Measurements from ENCODE around the gene HOXC4. TPM values are rescaled to one million over a fixed set of nuclear protein-coding genes. Genes with fewer than 3 reads are reported as not detected.

Gene HOXC4
- polyA plus RNA-seq, 3 donors, result not detected

- no peaks in the 10 kb centered on the region for H3K36me3 ChIP-seq (replicated peaks in 1 of 2; ENCODE audit: control insufficient read depth in 1 of 2, insufficient read depth in 2 of 2, low read length in 2 of 2)
- no peaks in the 10 kb centered on the region for H3K79me2 ChIP-seq (ENCODE audit: insufficient read depth, low read length)
- no peaks in the 10 kb centered on the region for H4K20me1 ChIP-seq (ENCODE audit: insufficient read depth, low read length)
- Mint-ChIP-seq H3K9me3 (peaks cover 0 to 33% (median 12%) of the 10 kb centered on the region in 7 donors), H3K36me3 (peaks cover 0 to 5% of the 10 kb centered on the region in 2 donors), H3K4me3 (peak overlapping the region in 1 of 2 donors; percentile 67), H3K4me1 (peaks cover 22% of the 10 kb centered on the region), H3K27ac (no peak overlapping the region), H3K27me3 (ENCODE audit: low read depth in 3 of 3) (peaks cover 95 to 99% (median 99%) of the 10 kb centered on the region in 3 donors)
- DNase-seq, result no peak
- no peak overlapping the region for H2AFZ ChIP-seq (ENCODE audit: insufficient read depth, low read depth, low read length, poor library complexity, severe bottlenecking)
- no peak overlapping the region for H3K4me2 ChIP-seq (replicated peaks; ENCODE audit: extremely low read depth, low read length, poor library complexity, severe bottlenecking)
- H3K4me1 ChIP-seq (ENCODE audit: control insufficient read depth in 1 of 2, insufficient read depth in 2 of 2, low read length in 2 of 2), result peaks cover 4 to 8% of the 10 kb centered on the region in 2 donors
- H3K9ac ChIP-seq (ENCODE audit: insufficient read depth, low read length, poor library complexity, severe bottlenecking), result no peak overlapping the region
- peaks cover 96 to 99% of the 10 kb centered on the region in 2 donors for H3K27me3 ChIP-seq (ENCODE audit: control insufficient read depth in 2 of 2, insufficient read depth in 2 of 2, low read length in 2 of 2)
- H3K27ac ChIP-seq (ENCODE audit: low read depth in 1 of 2, low read length in 2 of 2), result no peak overlapping the region
- no peak for TF ChIP-seq CTCF (IDR thresholded peaks at IDR 0.05)
- H3K4me3 ChIP-seq (replicated peaks in 1 of 3; ENCODE audit: low read depth in 2 of 3, low read length in 3 of 3), result no peak overlapping the region
- peaks cover 3 to 34% of the 10 kb centered on the region in 2 donors for H3K9me3 ChIP-seq (replicated peaks in 1 of 2; ENCODE audit: control insufficient read depth in 1 of 2, insufficient read depth in 1 of 2, low read length in 2 of 2)
- intact Hi-C loops (cut with micrococcal nuclease), result no loop called here
- WGBS (ENCODE audit: insufficient coverage), result 36% methylated on average over 6 of the region's 24 CpGs
Observed at GRCh38 chr12:54054742-54055194, 1.1 kb downstream of the HOXC4 start.

GRCh38 chr12:54055552-54055951 is 1.9 kb downstream of the HOXC4 start:
- no peak overlapping the region for H2AFZ ChIP-seq (ENCODE audit: insufficient read depth, low read depth, low read length, poor library complexity, severe bottlenecking)
- H3K27ac ChIP-seq (ENCODE audit: low read depth in 1 of 2, low read length in 2 of 2), result no peak overlapping the region
- H3K27ac Mint-ChIP-seq, result no peak overlapping the region
- intact Hi-C loops (cut with micrococcal nuclease), result no loop called here
- H3K27me3 ChIP-seq (ENCODE audit: control insufficient read depth in 2 of 2, insufficient read depth in 2 of 2, low read length in 2 of 2), result peaks cover 95 to 99% of the 10 kb centered on the region in 2 donors
- peaks cover 0 to 33% (median 14%) of the 10 kb centered on the region in 7 donors for H3K9me3 Mint-ChIP-seq
- no peak overlapping the region for H3K9ac ChIP-seq (ENCODE audit: insufficient read depth, low read length, poor library complexity, severe bottlenecking)
- H4K20me1 ChIP-seq (ENCODE audit: insufficient read depth, low read length), result no peaks in the 10 kb centered on the region
- peaks cover 95 to 99% (median 97%) of the 10 kb centered on the region in 3 donors for H3K27me3 Mint-ChIP-seq (ENCODE audit: low read depth in 3 of 3)
- peaks cover 4 to 8% of the 10 kb centered on the region in 2 donors for H3K4me1 ChIP-seq (ENCODE audit: control insufficient read depth in 1 of 2, insufficient read depth in 2 of 2, low read length in 2 of 2)
- peak overlapping the region in 1 of 2 donors; percentile 47 for H3K4me3 Mint-ChIP-seq
- no peak overlapping the region for H3K4me3 ChIP-seq (replicated peaks in 1 of 3; ENCODE audit: low read depth in 2 of 3, low read length in 3 of 3)
- no peak for DNase-seq
- peaks cover 3 to 31% of the 10 kb centered on the region in 2 donors for H3K9me3 ChIP-seq (replicated peaks in 1 of 2; ENCODE audit: control insufficient read depth in 1 of 2, insufficient read depth in 1 of 2, low read length in 2 of 2)
- peaks cover 17% of the 10 kb centered on the region for H3K4me1 Mint-ChIP-seq
- WGBS (ENCODE audit: insufficient coverage), result no CpG with 5 or more reads among the region's 2 CpGs
- H3K4me2 ChIP-seq (replicated peaks; ENCODE audit: extremely low read depth, low read length, poor library complexity, severe bottlenecking), result no peak overlapping the region
- H3K36me3 Mint-ChIP-seq, result peaks cover 0 to 8% of the 10 kb centered on the region in 2 donors
- no peak for TF ChIP-seq CTCF (IDR thresholded peaks at IDR 0.05)
- H3K79me2 ChIP-seq (ENCODE audit: insufficient read depth, low read length), result no peaks in the 10 kb centered on the region
- H3K36me3 ChIP-seq (replicated peaks in 1 of 2; ENCODE audit: control insufficient read depth in 1 of 2, insufficient read depth in 2 of 2, low read length in 2 of 2), result no peaks in the 10 kb centered on the region

Data from CD14-positive monocyte (primary cell).